NCI-H2029 (cell line): ENCODE results near the gene KLHDC4.
A peak's percentile ranks its signal among the peaks of the same experiment; 100 is the strongest.
"Not testable (repeated sequence)": the region's sequence is repeated elsewhere in the genome, so short reads cannot be mapped to it uniquely, and the experiment has no call there.

Source experiments
- DNase-seq: peaks from one replicate; lab custom pipeline; 2025; lab: John Stamatoyannopoulos, UW

Gene KLHDC4

DNA sequence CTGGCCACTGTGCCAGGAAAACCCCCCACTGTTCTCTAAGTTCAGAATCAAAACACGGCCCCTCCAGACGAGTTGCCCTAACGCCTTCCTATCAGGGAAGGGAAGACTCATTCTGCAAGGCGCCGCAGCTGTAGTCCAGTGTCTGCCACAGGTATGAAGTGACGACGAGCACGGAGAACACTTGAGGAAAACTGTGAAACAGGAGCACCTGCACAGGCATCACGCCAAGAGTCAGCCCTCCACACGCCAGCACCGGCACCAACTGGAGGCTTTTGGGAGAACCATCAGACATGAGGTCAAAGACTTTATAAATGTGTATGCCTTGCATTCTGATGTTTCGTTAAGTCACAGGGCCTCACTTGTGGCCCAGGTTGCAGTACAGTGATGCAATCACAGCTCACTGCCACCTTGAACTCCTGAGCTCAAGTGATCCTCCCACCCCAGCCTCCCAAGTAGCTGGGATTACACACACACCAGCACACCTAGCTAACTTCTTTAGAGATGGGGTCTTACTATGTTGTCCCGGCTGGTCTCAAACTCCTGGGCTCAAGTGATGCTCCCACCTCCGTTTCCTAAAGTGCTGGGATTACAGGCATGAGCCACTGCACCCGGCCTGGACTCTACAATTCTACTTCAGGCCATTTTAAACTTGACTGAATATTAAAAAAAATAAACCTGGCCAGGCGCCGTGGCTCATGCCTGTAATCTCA, 22.9 kb downstream of the KLHDC4 start:
- DNase-seq: peak; percentile 76

DNA sequence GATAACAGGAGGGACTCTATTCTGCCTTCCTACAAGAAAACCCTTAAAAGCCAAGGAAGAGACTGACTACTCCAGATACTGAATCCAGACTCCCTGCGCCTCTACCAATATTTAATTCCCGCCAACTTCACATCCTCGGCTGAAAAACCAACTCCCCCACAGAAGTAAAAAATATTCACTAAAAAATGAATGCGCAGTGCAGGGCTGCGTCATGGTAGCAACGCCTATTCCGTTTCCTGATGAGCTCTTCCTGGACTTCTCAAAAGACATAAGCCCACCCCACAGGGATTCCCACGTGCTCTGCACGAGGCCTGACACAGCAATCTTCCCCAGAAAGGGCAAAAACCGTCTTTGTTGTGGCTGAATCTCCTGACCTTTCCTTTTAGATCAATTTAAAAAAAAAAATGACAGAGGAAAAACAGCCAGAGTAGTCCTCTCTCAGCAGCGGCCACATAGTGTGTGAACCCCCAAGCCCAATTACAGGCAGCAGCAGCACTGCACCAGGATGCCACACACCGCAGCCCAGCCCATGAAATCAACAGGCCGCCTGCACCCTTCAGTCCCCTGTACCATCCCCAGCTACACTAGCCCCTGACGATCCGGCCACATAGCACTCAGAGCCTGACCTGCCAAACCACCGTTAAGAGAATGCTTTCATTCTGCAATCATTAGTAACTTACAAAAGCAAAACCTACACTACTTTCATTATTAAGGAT, 23.9 kb downstream of the KLHDC4 start:
- DNase-seq: no peak

DNA sequence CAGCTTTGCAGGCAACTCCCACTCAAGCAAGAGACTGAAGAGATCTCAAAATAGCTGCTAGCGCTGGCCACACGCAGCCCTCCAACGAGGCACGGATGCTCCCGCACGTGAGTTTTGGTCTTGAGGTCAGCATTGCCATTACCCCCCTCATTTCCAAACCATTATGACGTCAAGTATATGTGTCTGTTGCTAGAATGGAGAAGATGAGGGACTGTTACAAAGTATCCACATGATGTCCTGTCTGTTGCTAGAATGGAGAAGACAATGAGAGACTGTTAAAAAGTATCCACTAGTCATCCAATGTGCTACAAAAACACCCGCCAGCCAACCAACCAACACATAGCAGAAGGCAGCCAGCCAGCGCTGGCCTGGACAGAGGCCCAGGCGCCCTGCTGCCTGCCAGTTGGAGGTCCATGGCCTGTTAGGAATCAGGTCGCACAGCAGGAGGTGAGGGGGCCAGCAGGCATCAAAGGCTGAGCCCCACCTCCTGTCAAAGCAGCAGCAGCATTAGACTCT, 24.8 kb downstream of the KLHDC4 start:
- no peak for DNase-seq

DNA sequence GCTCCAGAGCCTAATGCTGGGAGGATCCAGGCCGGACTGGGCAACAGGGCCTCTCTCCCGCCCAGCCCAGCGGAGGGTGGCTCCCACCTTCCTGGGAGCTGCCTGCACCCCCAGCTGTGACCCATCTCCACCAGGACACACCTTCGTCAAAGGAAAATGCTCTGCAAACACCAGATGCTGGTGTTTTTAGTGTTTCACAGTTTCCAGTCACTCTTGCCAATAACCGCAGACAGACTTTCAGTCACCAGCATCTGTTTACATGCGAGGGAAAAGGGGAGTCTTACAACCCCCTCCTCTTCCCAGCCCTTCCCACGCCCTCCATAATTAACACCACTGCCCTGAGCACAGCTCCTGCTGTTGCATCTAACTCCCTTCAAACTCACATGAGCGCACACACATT, 25.3 kb downstream of the KLHDC4 start:
- DNase-seq: no peak

DNA sequence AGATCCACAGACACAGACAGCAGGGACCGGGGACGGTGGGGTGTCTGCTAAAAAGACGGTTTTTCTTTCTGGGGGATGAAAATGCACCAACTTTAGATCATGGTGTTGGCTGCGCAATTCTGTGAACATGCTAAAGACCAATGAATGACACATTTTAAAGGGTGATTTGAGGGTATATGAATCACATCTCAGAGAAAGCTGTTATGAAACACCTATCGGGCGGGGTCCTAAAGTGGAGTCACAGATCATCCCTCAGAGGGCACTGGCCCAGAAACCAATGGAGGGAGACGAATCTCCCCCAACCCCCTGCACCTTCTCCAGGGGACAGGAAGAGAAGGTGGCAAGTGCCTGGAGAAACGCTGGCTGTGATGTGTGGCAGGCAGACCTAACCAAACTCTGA, 26.0 kb downstream of the KLHDC4 start:
- no peak for DNase-seq

DNA sequence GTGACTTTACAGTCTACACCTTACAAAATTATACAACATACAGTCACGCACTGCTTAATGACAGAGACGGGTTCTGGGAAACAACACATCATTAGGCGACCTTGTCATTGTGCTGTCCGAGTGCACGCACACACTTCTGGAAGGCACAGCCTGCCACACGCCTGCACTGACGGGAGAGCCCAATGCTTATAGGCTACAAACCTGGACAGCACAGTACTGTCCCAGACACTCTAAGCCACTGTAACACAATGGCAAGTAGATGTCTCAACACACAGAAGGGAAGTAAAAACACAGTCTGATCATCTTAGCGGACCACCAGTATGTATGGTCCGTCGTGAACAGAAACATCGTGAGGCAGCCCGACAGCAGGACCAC, 29.8 kb downstream of the KLHDC4 start:
- no peak for DNase-seq

DNA sequence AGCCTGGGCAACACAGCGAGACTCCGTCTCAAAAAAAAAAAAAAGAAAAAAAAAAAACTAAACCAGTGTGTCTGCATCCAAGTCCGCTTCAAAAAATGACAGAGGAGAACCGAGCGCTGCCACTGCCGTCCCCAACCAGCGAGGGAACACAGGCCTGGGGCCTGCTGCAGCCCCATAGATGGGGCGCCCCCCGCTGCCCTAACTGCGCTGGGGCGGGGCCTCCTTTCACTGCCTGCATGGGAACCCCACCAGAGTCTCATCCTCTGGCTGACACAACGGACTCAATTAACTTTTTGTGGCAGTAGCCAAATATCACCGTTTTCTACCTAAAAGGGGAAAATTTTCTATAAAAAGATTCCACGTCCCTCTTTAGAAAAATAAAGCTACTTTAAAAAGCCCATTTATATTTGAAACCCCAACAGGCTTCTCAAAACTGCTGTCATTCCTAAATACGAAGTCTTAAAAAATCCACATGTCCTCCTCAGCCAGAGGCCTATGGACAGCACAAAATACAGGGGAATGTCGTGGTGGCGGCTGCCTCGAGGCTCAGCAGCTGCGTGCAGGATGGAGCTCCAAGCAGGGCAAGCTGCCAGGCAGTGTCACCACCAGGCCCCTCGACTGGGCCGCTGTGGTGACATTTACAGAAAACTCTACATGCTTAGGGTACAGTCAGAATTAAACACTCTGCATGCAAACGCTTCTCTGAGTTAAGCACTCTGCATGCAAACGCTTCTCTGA, 30.3 kb downstream of the KLHDC4 start:
- peak; percentile 3 for DNase-seq

DNA sequence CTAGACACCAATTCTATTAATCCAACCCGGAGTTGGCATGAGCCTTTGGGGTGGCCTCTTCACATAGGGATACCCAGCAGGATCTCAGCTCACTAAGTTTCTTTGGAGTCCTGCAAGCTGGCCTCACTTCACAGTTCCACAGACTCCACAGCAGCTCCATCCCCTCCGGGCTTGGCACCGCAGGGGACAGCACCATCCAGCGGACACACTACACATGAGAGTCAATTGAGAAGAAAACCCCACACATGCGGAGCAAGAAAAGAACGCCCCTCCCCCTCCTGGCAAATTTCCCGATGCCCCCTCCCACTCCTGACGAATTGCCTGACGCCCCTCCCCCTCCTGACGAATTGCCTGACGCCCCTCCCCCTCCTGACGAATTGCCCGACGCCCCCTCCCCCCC, 31.1 kb downstream of the KLHDC4 start:
- no peak for DNase-seq

DNA sequence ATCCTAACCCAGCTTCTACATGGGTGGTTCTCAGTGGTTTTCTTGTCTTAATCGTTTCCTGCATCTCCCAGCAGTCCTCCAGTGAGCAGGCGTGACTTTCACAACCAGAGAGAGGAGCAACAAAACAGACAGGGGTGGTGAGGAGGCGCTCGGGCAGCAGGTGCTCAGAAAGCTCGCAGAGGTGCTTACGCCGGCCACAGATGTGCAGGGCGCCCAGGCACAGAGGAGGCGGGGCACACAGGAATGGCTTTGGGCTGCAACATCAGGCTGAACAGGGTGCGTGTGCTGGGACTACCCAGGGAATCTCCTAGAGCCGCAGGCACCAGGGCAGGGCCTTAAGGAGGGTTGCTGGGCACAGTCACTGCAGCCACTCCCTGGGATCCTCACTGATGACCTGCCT, 32.6 kb downstream of the KLHDC4 start:
- DNase-seq: peak; percentile 46

DNA sequence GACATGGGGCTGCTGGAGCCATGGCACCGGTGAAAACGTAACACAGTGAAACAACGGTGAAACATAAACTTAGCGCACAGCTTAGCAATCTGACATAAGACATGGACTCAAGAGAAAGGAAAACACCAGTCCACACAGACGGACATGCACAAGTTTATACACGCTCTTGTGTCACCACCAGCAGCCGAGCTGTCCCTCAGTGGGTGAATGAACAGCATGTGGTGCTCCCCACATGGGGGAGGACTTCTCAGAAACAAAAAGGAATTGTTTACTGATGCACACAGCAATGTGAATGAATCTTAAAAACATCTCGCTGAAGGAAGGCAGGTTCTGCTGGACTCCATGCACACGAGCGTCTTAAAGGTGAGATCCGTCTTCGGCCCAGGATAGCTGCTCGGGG, 34.2 kb downstream of the KLHDC4 start:
- DNase-seq: no peak

DNA sequence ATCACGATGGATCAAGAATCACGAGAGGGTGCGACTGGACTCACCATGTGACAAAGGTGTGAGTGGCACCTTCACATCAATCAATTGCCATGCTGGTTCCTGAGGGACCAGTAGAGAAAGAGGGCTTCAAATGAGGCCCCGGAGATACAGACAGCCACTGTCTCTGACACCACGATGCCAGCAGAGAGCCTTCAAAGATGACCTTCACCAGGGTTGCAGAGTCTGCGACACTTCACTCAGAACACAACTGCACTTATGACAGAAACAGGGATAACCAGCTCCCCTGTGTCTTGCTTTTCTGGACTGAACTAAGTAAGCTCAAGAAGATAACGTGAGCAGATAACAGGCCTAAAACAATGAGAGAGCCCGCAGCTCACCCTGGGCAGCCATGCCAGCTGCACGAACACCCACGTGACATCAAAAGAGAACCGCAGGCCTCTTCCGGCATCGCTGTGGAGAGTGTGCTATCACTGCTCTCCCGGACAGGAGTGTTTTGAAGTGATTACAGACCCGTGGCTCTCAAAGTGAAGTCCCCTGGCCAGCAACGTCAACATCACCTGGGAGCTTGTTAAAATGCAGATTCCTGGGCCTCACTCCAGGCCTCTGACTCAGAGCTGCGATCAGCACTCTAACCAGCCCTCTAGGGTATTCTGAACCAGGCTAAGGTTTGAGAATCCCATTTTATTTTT, 36.4 kb downstream of the KLHDC4 start:
- no peak for DNase-seq

DNA sequence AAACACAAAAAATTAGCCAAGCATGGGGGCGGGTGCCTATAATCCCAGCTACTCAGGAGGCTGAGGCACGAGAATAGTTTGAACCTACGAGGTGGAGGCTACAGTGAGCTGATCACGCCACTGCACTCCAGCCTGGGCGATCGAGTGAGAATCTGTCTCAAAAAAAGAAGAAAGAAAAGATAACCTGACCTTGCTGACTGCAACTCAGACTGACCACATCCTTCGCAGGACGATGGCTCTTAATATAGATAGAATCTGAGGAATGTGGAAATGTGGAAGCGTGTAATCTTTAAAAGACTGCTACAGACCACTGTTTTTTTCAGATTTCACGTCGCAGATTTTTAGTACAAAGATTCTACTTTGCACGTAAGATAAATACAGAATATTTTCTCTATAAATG, 37.8 kb downstream of the KLHDC4 start:
- DNase-seq: no peak

DNA sequence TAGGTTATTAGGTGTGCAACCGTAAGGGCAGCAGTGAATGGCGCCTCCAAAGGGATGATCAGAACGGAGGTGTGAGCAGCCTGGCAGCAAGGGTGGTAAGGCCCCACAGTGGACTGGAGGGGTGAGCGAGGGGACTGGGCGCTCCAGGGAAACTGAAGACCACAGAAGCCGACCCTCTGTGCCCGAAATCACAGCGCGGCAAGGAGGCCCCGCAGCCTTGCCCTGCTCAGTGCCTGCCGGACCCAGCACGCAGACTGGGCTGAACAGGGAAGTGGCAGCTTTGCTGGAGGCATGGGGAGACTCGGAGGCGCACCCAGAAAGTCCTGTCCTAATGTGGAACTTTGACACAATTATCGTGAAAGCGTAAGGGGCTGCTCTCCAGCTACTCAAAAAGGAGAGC, 38.4 kb downstream of the KLHDC4 start:
- DNase-seq: no peak

DNA sequence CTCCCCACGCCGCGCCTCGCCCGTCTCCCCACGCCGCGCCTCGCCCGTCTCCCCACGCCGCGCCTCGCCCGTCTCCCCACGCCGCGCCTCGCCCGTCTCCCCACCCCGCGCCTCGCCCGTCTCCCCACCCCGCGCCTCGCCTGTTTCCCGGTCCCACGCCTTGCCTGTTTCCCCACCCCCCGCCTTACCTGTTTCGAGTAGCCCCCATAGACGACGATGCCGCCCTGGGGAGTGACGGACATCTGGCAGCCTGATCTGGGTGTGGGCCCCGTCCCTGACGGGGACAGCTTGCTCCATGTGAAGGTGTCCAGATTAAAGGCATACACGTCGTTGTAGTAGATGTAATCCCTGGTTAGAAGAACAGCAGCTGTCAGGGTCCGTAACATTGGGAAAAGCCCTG, 39.2 kb downstream of the KLHDC4 start:
- not testable (repeated sequence) for DNase-seq

DNA sequence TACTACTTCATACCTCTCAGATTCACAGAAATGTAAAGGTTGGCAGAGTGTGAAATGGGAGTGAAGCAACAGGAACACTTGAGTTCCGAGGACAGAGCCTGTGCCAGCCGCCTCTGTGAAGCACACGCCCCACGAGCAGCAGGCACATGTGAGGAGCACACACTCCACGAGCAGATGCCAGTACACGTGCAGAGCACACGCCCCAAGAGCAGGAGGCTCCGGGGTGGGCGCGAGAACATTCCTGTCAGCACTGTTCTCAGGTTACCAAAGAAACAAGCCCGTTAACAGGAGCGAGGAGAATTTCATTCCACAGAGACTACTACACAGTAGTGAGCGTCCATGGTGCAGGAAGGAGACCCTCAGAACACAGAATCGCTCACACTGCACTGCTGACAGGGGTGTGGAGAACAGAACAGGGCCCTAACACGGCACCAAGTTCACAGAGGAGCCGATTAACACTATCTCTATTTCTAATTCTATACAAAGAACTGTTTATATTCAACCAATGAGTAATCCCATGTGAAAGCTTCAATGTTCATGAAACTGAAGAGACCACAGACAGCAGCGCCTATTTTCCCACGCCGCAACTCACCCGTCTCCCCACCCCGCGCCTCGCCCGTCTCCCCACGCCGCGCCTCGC, 40.1 kb downstream of the KLHDC4 start:
- peak; percentile 39 for DNase-seq

DNA sequence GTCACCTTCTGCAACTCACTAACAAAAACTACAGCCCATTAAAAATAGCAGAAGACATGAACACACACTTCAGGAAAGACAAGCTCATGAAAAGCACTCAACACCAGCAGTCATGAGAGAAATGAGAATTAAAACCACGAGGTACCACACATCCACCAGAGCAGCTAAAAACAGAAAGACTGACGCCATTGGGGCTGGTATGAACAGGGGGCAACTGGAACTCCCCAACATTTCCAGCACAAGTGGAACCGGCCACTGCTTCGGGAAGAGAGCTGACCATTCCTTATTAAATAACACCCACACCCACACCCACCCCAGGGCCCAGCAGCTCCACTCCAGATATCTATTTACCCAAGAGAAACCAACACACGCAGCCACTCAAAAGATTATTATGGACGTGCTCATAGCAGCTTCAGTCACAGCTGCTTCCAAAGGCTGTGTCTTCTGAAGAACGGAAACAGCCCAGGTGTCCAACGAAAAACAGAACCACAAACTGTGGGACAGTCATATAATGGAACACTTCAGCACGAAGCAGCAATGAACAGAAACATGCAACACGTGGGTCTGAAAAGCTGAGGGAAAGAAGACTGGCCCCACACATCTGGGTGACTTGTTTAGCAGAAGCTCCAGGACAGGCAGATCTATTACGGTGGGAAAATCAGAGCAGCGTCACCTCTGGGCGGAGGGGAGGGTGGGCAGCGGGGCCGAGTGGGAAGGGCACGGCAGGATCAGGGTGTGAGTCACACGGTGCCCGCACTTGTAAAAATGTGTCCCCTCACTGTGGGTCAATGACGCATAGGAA, 41.1 kb downstream of the KLHDC4 start:
- peak; percentile 48 for DNase-seq

DNA sequence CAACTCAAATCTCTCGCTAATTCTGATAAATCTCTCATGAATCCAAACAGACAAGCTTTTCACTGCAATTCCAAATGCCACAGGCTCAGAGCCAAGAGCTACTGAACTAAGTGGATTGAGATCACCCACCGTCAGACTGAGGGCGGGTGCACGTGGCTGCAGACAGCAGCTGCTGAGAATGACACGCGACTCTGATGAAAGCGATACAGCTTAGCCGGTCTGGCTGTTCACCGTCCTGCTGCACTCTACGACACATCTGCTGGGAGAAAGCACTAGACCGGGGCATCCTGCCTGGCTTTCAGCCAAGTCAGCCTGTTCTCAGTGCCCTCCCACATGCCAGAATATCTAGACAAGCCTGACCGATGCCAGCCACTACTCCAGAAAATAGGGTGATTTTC, 42.6 kb downstream of the KLHDC4 start:
- DNase-seq: peak; percentile 93

DNA sequence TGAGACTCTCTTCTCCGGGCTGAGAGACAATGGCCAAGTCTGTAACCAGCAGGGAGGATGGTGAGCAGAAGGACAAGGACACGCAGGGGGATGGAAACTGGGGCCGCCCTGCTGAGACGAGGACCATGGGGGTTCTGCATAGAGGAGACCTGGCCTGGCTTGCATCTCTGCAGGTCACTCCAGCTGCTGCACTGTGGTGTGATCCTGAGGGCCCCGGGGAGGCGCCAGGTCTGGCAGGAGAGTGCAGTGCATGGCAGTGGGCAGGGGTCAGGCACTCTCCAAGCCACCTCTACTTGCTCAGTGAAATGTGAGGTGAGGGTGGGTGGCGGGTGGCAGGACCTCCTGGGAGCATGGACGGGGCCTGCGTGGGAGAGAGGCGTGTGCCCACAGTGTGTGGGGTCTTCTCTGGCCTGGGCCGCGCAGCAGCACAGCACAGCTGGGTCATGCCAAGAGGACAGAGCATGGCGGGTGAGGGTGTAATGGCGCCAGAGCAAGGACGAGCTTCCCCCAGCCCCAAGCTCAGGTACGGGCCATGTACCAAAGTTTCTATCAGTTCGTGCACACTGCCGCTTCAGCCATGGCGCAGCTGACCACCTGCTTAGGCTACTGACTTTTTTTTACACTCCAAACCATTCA, 43.1 kb downstream of the KLHDC4 start:
- no peak for DNase-seq

DNA sequence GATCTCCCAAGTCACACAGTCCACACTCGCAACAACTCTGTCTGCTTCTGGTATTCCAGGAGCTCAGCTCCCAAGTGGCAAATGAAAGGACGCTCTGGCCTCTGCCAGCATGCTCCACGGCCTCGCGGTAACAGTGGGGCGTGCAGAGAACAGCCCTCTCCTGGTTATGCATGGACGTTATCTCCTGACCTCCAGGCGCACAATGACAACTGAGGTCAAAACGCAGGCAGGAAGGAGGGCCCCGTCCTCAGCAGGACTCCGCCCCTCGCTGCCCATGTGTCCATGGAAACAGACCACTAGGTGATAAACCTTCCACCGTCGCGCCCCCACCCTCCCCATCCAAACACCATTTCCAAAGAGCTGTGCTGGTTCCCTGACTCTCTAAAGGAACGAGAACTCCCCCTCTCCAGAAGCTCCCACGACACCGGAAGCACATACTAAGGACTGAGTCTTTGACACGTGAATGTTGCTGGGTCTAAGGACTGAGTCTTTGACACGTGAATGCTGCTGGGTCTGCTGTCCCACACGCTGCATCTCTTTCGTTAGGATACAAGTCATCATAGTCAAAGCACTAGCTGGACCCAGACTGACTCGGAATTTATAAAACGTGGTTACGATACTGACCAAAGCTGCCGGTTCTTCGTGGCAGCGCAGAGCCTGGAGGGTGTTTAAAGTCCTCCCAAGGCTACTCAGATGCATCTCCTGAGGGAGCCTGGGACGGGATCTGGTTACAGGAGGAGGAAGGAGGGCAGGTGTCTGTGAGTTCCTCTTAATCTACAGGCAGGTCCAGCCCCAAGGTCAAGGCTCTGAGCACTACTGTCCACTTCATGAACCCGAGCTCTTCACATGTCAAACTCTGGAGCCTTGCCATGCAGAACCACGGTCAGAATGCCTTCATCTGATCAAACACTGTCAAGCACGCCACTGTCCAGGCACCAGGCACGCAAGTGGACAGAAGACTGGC, 43.9 kb downstream of the KLHDC4 start:
- no peak for DNase-seq
